ENCODE results near the gene GIGYF2.
"Not testable (repeated sequence)": the region's sequence is repeated elsewhere in the genome, so short reads cannot be mapped to it uniquely, and the experiment has no call there.

Gene GIGYF2

GRCh38 chr2:232674491-232674890, 22.6 kb upstream of the GIGYF2 start:
- Mint-ChIP-seq H3K36me3 (ENCODE audit: low read depth) (no peaks in the 10 kb centered on the region), H3K4me3 (no peak overlapping the region), H3K9me3 (no peaks in the 10 kb centered on the region), H3K4me1 (ENCODE audit: low read depth) (peaks cover 4% of the 10 kb centered on the region), H3K27ac (no peak overlapping the region), H3K27me3 (ENCODE audit: low read depth) (peaks cover 4% of the 10 kb centered on the region)

GRCh38 chr2:232675381-232675780, 21.8 kb upstream of the GIGYF2 start:
- H3K36me3 Mint-ChIP-seq (ENCODE audit: low read depth) = no peaks in the 10 kb centered on the region
- H3K27ac Mint-ChIP-seq = no peak overlapping the region
- peaks cover 12% of the 10 kb centered on the region for H3K27me3 Mint-ChIP-seq (ENCODE audit: low read depth)
- no peaks in the 10 kb centered on the region for H3K9me3 Mint-ChIP-seq
- no peak overlapping the region for H3K4me3 Mint-ChIP-seq
- peaks cover 4% of the 10 kb centered on the region for H3K4me1 Mint-ChIP-seq (ENCODE audit: low read depth)

GRCh38 chr2:232680006-232680405, 17.1 kb upstream of the GIGYF2 start:
- Mint-ChIP-seq H3K36me3 (ENCODE audit: low read depth) (no peaks in the 10 kb centered on the region), H3K9me3 (no peaks in the 10 kb centered on the region), H3K4me1 (ENCODE audit: low read depth) (peaks cover 4% of the 10 kb centered on the region), H3K27me3 (ENCODE audit: low read depth) (peaks cover 29% of the 10 kb centered on the region), H3K4me3 (no peak overlapping the region), H3K27ac (no peak overlapping the region)

- H3K27me3 Mint-ChIP-seq (ENCODE audit: low read depth) = peaks cover 29% of the 10 kb centered on the region
- no peaks in the 10 kb centered on the region for H3K9me3 Mint-ChIP-seq
Observed at GRCh38 chr2:232681527-232681926, 15.6 kb upstream of the GIGYF2 start.

GRCh38 chr2:232683368-232683767, 13.8 kb upstream of the GIGYF2 start:
- Mint-ChIP-seq H3K9me3 (no peaks in the 10 kb centered on the region), H3K27me3 (ENCODE audit: low read depth) (peaks cover 29% of the 10 kb centered on the region), H3K36me3 (ENCODE audit: low read depth) (no peaks in the 10 kb centered on the region), H3K27ac (no peak overlapping the region), H3K4me3 (no peak overlapping the region), H3K4me1 (ENCODE audit: low read depth) (no peaks in the 10 kb centered on the region)

More at GRCh38 chr2:232681527-232681926, 15.6 kb upstream of the GIGYF2 start:
- no peak overlapping the region for H3K4me3 Mint-ChIP-seq
- H3K4me1 Mint-ChIP-seq (ENCODE audit: low read depth) = peaks cover 1% of the 10 kb centered on the region
- H3K36me3 Mint-ChIP-seq (ENCODE audit: low read depth) = no peaks in the 10 kb centered on the region
- H3K27ac Mint-ChIP-seq = no peak overlapping the region

- H3K9me3 Mint-ChIP-seq; H3K36me3 Mint-ChIP-seq (ENCODE audit: low read depth); H3K27ac Mint-ChIP-seq; H3K4me3 Mint-ChIP-seq; H3K4me1 Mint-ChIP-seq (ENCODE audit: low read depth): not testable (repeated sequence)
- peaks cover 17% of the 10 kb centered on the region for H3K27me3 Mint-ChIP-seq (ENCODE audit: low read depth)
Observed at GRCh38 chr2:232685391-232685790, 11.7 kb upstream of the GIGYF2 start.

GRCh38 chr2:232687382-232688160, 9.6 kb upstream of the GIGYF2 start:
- H3K27me3 Mint-ChIP-seq (ENCODE audit: low read depth) = peaks cover 6% of the 10 kb centered on the region
- no peaks in the 10 kb centered on the region for H3K36me3 Mint-ChIP-seq (ENCODE audit: low read depth)
- H3K4me3 Mint-ChIP-seq = no peak overlapping the region
- no peaks in the 10 kb centered on the region for H3K9me3 Mint-ChIP-seq
- peaks cover 1% of the 10 kb centered on the region for H3K4me1 Mint-ChIP-seq (ENCODE audit: low read depth)
- no peak overlapping the region for H3K27ac Mint-ChIP-seq

GRCh38 chr2:232688201-232688600, 8.9 kb upstream of the GIGYF2 start:
- Mint-ChIP-seq H3K4me1 (ENCODE audit: low read depth) (peaks cover 1% of the 10 kb centered on the region), H3K36me3 (ENCODE audit: low read depth) (no peaks in the 10 kb centered on the region), H3K4me3 (no peak overlapping the region), H3K27me3 (ENCODE audit: low read depth) (peaks cover 3% of the 10 kb centered on the region), H3K9me3 (no peaks in the 10 kb centered on the region), H3K27ac (no peak overlapping the region)

GRCh38 chr2:232689152-232689910, 7.8 kb upstream of the GIGYF2 start:
- Mint-ChIP-seq H3K27me3 (ENCODE audit: low read depth) (no peaks in the 10 kb centered on the region), H3K4me1 (ENCODE audit: low read depth) (peaks cover 1% of the 10 kb centered on the region), H3K27ac (no peak overlapping the region), H3K4me3 (no peak overlapping the region), H3K9me3 (no peaks in the 10 kb centered on the region), H3K36me3 (ENCODE audit: low read depth) (no peaks in the 10 kb centered on the region)

- H3K9me3 Mint-ChIP-seq; H3K27me3 Mint-ChIP-seq (ENCODE audit: low read depth); H3K4me3 Mint-ChIP-seq; H3K27ac Mint-ChIP-seq; H3K4me1 Mint-ChIP-seq (ENCODE audit: low read depth); H3K36me3 Mint-ChIP-seq (ENCODE audit: low read depth): not testable (repeated sequence)
Observed at GRCh38 chr2:232691117-232691516, 6.0 kb upstream of the GIGYF2 start.

- Mint-ChIP-seq H3K27ac (no peak overlapping the region), H3K27me3 (ENCODE audit: low read depth) (no peaks in the 10 kb centered on the region), H3K4me1 (ENCODE audit: low read depth) (peaks cover 12% of the 10 kb centered on the region), H3K36me3 (ENCODE audit: low read depth) (peaks cover 2% of the 10 kb centered on the region), H3K4me3 (no peak overlapping the region), H3K9me3 (peaks cover 3% of the 10 kb centered on the region)
Observed at GRCh38 chr2:232693344-232693743, 3.8 kb upstream of the GIGYF2 start.

GRCh38 chr2:232696609-232697058, 497 bp upstream of the GIGYF2 start:
- Mint-ChIP-seq H3K27me3 (ENCODE audit: low read depth) (no peaks in the 10 kb centered on the region), H3K27ac (peak overlapping the region; percentile 73)

GRCh38 chr2:232697807-232698110, 628 bp downstream of the GIGYF2 start:
- Mint-ChIP-seq H3K9me3 (peaks cover 3% of the 10 kb centered on the region), H3K36me3 (ENCODE audit: low read depth) (peaks cover 23% of the 10 kb centered on the region), H3K4me3 (peak overlapping the region; percentile 97), H3K27ac (peak overlapping the region; percentile 87), H3K4me1 (ENCODE audit: low read depth) (peaks cover 35% of the 10 kb centered on the region), H3K27me3 (ENCODE audit: low read depth) (no peaks in the 10 kb centered on the region)

More at GRCh38 chr2:232696609-232697058, 497 bp upstream of the GIGYF2 start:
- Mint-ChIP-seq H3K4me1 (ENCODE audit: low read depth) (peaks cover 35% of the 10 kb centered on the region), H3K36me3 (ENCODE audit: low read depth) (peaks cover 23% of the 10 kb centered on the region), H3K9me3 (peaks cover 3% of the 10 kb centered on the region), H3K4me3 (peak overlapping the region; percentile 76)

GRCh38 chr2:232698556-232699091, 1.5 kb downstream of the GIGYF2 start:
- peaks cover 26% of the 10 kb centered on the region for H3K36me3 Mint-ChIP-seq (ENCODE audit: low read depth)
- no peaks in the 10 kb centered on the region for H3K27me3 Mint-ChIP-seq (ENCODE audit: low read depth)
- no peak overlapping the region for H3K27ac Mint-ChIP-seq
- peaks cover 3% of the 10 kb centered on the region for H3K9me3 Mint-ChIP-seq
- H3K4me3 Mint-ChIP-seq = peak overlapping the region; percentile 97
- peaks cover 35% of the 10 kb centered on the region for H3K4me1 Mint-ChIP-seq (ENCODE audit: low read depth)

- Mint-ChIP-seq H3K4me1 (ENCODE audit: low read depth) (peaks cover 35% of the 10 kb centered on the region), H3K9me3 (peaks cover 3% of the 10 kb centered on the region), H3K27me3 (ENCODE audit: low read depth) (no peaks in the 10 kb centered on the region), H3K27ac (no peak overlapping the region), H3K4me3 (peak overlapping the region; percentile 97), H3K36me3 (ENCODE audit: low read depth) (peaks cover 30% of the 10 kb centered on the region)
Observed at GRCh38 chr2:232699110-232699509, 2.0 kb downstream of the GIGYF2 start.

Data from T-helper 1 cell treated with Interleukin-12 subunit alpha and Interleukin-12 subunit beta and Interleukin-4 antibody, amounts not matched to agents 30 μg/mL and 1 μg/mL, for 36 hours (primary cell).